Iris pigment epithelial cell (primary cell): ENCODE results near the gene LRRTM2.

Experiments used
- DNase-seq: peaks from one replicate; pipeline ENCODE4 v3.0.0-alpha.2; 2011; ENCODE audit warnings: low read depth

Gene LRRTM2

GRCh38 chr5:138878437-138879235 is 3.5 kb upstream of the LRRTM2 start:
- no peak for DNase-seq

- no peak for DNase-seq
Measured at GRCh38 chr5:138876811-138877210, 1.7 kb upstream of the LRRTM2 start.

- no peak for DNase-seq
Measured at GRCh38 chr5:138875946-138876345, 811 bp upstream of the LRRTM2 start.

GRCh38 chr5:138875552-138875875 is 379 bp upstream of the LRRTM2 start:
- no peak for DNase-seq

- no peak for DNase-seq
Measured at GRCh38 chr5:138874241-138874640, 894 bp downstream of the LRRTM2 start.

- DNase-seq, result no peak
Measured at GRCh38 chr5:138873466-138874221, 1.5 kb downstream of the LRRTM2 start.

GRCh38 chr5:138872841-138873465 is 2.2 kb downstream of the LRRTM2 start:
- DNase-seq, result no peak

- no peak for DNase-seq
Measured at GRCh38 chr5:138870611-138871010, 4.5 kb downstream of the LRRTM2 start.

GRCh38 chr5:138869763-138870500 is 5.2 kb downstream of the LRRTM2 start:
- peak; percentile 62 for DNase-seq

- no peak for DNase-seq
Measured at GRCh38 chr5:138869038-138869437, 6.1 kb downstream of the LRRTM2 start.

- no peak for DNase-seq
Measured at GRCh38 chr5:138867011-138867410, 8.1 kb downstream of the LRRTM2 start.

GRCh38 chr5:138853132-138853531 is 22.0 kb downstream of the LRRTM2 start:
- no peak for DNase-seq

- DNase-seq, result no peak
Measured at GRCh38 chr5:138850865-138851435, 24.2 kb downstream of the LRRTM2 start.

GRCh38 chr5:138849882-138850281 is 25.3 kb downstream of the LRRTM2 start:
- no peak for DNase-seq

GRCh38 chr5:138849439-138849838 is 25.7 kb downstream of the LRRTM2 start:
- peak; percentile 38 for DNase-seq

GRCh38 chr5:138844812-138845513 is 30.2 kb downstream of the LRRTM2 start:
- peak; percentile 87 for DNase-seq

GRCh38 chr5:138844125-138844461 is 31.0 kb downstream of the LRRTM2 start:
- no peak for DNase-seq

GRCh38 chr5:138843316-138844124 is 31.6 kb downstream of the LRRTM2 start:
- peak; percentile 29 for DNase-seq

- DNase-seq, result no peak
Measured at GRCh38 chr5:138841531-138841930, 33.6 kb downstream of the LRRTM2 start.

GRCh38 chr5:138840103-138840502 is 35.0 kb downstream of the LRRTM2 start:
- no peak for DNase-seq

GRCh38 chr5:138837160-138837559 is 38.0 kb downstream of the LRRTM2 start:
- no peak for DNase-seq
